Upper lobe of right lung (tissue), 1 donor: Measurements from ENCODE around the gene MAGI2. TPM values are rescaled to one million over a fixed set of nuclear protein-coding genes. Genes with fewer than 3 reads are reported as not detected.

Experiments used
- ATAC-seq: fragments of 200-7000 bp; cut with Tn5 transposase; one replicate; pipeline ENCODE4 v1.9.1; 2020; ENCODE audit warnings: mild to moderate bottlenecking, moderate library complexity
- DNase-seq: peaks from one replicate; pipeline ENCODE4 v3.0.0-alpha.2; 2020
- H3K27ac ChIP-seq: fragments of 200-600 bp; one replicate; pipeline ENCODE4 v1.8.0; 2022
- H3K27me3 ChIP-seq: fragments of 200-600 bp; one replicate; pipeline ENCODE4 v1.8.0; 2022; ENCODE audit warnings: mild to moderate bottlenecking
- H3K36me3 ChIP-seq: fragments of 200-600 bp; one replicate; pipeline ENCODE4 v1.8.0; 2022
- H3K4me1 ChIP-seq: fragments of 200-600 bp; one replicate; pipeline ENCODE4 v1.8.0; 2022
- H3K4me3 ChIP-seq: fragments of 200-600 bp; one replicate; pipeline ENCODE4 v1.8.0; 2022; ENCODE audit warnings: mild to moderate bottlenecking
- H3K9me3 ChIP-seq: fragments of 200-600 bp; one replicate; pipeline ENCODE4 v1.8.0; 2022
- CTCF ChIP-seq: fragments of 200-600 bp; IDR thresholded peaks from one replicate; pipeline ENCODE4 v1.8.0; 2022; ENCODE audit warnings: antibody characterized with exemption
- intact Hi-C: fragments of 100-400 bp; cut with DNase I; formaldehyde crosslinking; loops from one replicate; pipeline ENCODE4 v1.11.0; 2022
- total RNA-seq: library from RNA; stranded (reverse); fragmentation: NEBNext Ultra II Directional; extraction: Animal tissue kit (Norgen Biotek cat#: 25700); gene quantifications from one replicate; pipeline ENCODE4 v1.2.1, GENCODE V29; 2021
- donor health status: DM: no; HTN: yes; CAD: no; lungs with severe emphysema.

MAGI2 gene
- total RNA-seq, 1 donor from 2014 or later: 12.8 TPM

- no peak for DNase-seq
- TF ChIP-seq CTCF: no peak
Observed at GRCh38 chr7:79282882-79283602, 170.4 kb downstream of the MAGI2 start.

GRCh38 chr7:79282070-79282694, 171.3 kb downstream of the MAGI2 start:
- Histone ChIP-seq H3K4me1 (no peaks in the 10 kb centered on the region), H3K9me3 (no peaks in the 10 kb centered on the region), H3K27ac (no peak overlapping the region), H3K4me3 (no peak overlapping the region), H3K36me3 (no peaks in the 10 kb centered on the region), H3K27me3 (no peaks in the 10 kb centered on the region)
- ATAC-seq: peak; percentile 74
- intact Hi-C loops: no loop called here
- DNase-seq: no peak
- TF ChIP-seq CTCF: peak; percentile 35

More at GRCh38 chr7:79282882-79283602, 170.4 kb downstream of the MAGI2 start:
- no peak overlapping the region for H3K4me3 ChIP-seq
- no peaks in the 10 kb centered on the region for H3K4me1 ChIP-seq
- no peak for ATAC-seq
- H3K36me3 ChIP-seq: no peaks in the 10 kb centered on the region
- no peaks in the 10 kb centered on the region for H3K9me3 ChIP-seq
- no peak overlapping the region for H3K27ac ChIP-seq
- H3K27me3 ChIP-seq: no peaks in the 10 kb centered on the region
- intact Hi-C loops: no loop called here

- no peaks in the 10 kb centered on the region for H3K9me3 ChIP-seq
- H3K4me3 ChIP-seq: no peak overlapping the region
- no peaks in the 10 kb centered on the region for H3K27me3 ChIP-seq
- ATAC-seq (no peak), DNase-seq (no peak)
- H3K27ac ChIP-seq: no peak overlapping the region
- intact Hi-C loops: no loop called here
- H3K36me3 ChIP-seq: no peaks in the 10 kb centered on the region
- TF ChIP-seq CTCF: no peak
- no peaks in the 10 kb centered on the region for H3K4me1 ChIP-seq
Observed at GRCh38 chr7:79281426-79281825, 172.0 kb downstream of the MAGI2 start.

- Histone ChIP-seq H3K27ac (no peak overlapping the region), H3K27me3 (no peaks in the 10 kb centered on the region), H3K4me3 (no peak overlapping the region), H3K9me3 (no peaks in the 10 kb centered on the region), H3K4me1 (no peaks in the 10 kb centered on the region), H3K36me3 (no peaks in the 10 kb centered on the region)
- DNase-seq: no peak
- no peak for TF ChIP-seq CTCF
- ATAC-seq: no peak
- intact Hi-C loops: no loop called here
Observed at GRCh38 chr7:79272938-79273337, 180.5 kb downstream of the MAGI2 start.

- Histone ChIP-seq H3K27ac (no peak overlapping the region), H3K27me3 (no peaks in the 10 kb centered on the region), H3K36me3 (no peaks in the 10 kb centered on the region), H3K9me3 (no peaks in the 10 kb centered on the region), H3K4me3 (no peak overlapping the region), H3K4me1 (no peaks in the 10 kb centered on the region)
- no peak for DNase-seq
- intact Hi-C loops: no loop called here
- ATAC-seq: peak; percentile 66
- peak; percentile 68 for TF ChIP-seq CTCF
Observed at GRCh38 chr7:79272066-79272669, 181.3 kb downstream of the MAGI2 start.
